ENCODE measurements around the gene PDE7B. TPM values are rescaled to one million over a fixed set of nuclear protein-coding genes. Genes with fewer than 3 reads are reported as not detected.
A peak's percentile ranks its signal among the peaks of the same experiment; 100 is the strongest.
"Not testable (repeated sequence)": the region's sequence is repeated elsewhere in the genome, so short reads cannot be mapped to it uniquely, and the experiment has no call there.

The PDE7B gene
- total RNA-seq, 1 donor from 2014 or later = 13.3 TPM

DNA sequence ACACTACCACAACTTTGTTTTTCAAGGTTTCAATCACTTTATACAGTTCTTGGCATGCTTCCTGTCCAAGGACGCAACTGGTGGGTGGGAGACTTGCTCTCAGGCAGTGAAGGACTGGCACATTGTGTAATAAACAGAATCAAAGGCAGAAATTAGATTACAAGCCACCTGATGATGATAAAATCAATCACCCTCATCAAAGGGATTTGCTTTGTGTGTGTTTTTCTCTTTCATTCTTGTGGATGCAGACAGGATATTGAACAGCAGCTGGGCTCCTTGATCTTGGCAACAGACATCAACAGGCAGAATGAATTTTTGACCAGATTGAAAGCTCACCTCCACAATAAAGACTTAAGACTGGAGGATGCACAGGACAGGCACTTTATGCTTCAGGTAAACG is 327.2 kb downstream of the PDE7B start:
- intact Hi-C loops (cut with DNase I) = no loop called here
- ATAC-seq (no peak), DNase-seq (ENCODE audit: low spot score) (no peak)

DNA sequence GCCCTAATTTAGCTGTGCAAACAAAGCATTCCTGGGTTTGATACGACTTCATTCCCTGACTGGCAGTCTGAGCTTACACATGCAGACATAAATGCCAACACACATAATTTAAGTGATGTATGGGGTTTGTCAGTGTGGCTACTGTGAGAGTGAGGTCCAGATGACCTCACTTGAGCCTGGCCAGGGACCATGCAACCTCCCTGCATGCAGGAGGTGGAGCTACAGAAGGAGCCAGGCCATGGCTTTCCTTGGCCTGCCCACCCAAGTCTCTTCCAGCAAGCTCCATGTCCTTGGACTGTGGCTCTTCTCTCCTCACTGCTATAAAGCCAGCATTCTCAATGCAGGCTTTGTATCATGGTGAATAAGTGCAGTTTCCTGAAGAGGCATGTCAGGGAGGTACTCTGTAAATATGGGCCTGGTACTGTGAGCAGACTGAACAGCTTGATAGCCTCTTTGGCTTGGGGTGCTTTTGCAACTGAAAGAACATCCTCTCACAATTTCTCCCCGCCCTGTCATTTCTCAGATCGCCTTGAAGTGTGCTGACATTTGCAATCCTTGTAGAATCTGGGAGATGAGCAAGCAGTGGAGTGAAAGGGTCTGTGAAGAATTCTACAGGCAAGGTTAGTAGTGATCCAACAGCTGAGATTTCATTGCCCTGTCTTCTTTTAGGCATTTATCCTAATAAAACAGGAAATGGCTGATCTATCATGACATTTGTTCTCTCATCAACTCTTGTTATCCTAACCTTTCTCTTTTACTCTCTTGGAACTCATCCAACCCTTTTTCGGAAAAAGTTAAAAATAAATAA is 329.4 kb downstream of the PDE7B start:
- DNase-seq (ENCODE audit: low spot score) = no peak
- ATAC-seq = peak; percentile 84
- intact Hi-C loops (cut with DNase I) = no loop called here

DNA sequence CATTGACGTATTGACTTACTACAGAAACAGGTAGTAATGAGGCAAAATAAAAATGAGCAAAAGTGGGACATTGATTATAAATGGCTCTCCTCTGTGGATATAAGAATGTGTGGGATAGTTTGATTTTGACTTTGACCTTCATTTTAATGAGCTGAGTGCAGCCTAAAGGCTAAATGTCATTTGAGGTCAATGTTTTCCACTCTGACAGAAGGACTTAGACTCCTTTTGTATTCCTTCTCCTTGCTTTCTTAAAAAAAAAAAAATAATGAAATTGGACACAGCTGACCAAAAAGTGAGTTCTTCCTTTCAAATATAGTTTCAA is 330.0 kb downstream of the PDE7B start:
- DNase-seq (ENCODE audit: low spot score) (no peak), ATAC-seq (peak; percentile 82)
- intact Hi-C loops (cut with DNase I) = no loop called here

DNA sequence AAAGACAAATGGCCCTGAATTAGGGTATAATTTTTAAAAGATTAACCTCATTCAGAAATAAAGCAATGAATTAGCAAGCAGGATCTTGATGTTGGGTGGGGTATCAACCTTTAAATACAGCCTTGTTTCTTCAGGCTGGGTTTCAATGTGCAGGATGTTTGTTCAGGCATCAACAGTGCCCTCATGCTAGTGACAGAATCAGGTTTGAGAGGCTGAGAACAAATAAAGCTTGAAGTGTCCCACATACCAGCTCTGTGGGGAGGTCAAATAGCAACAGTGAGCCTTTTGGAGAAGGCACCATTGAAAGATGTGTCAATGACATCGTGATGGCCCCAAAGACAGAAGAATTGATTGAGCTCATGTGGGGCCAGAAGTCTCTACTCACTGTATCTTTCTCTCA is 330.4 kb downstream of the PDE7B start:
- intact Hi-C loops (cut with DNase I) = no loop called here
- ATAC-seq (peak; percentile 28), DNase-seq (ENCODE audit: low spot score) (no peak)

DNA sequence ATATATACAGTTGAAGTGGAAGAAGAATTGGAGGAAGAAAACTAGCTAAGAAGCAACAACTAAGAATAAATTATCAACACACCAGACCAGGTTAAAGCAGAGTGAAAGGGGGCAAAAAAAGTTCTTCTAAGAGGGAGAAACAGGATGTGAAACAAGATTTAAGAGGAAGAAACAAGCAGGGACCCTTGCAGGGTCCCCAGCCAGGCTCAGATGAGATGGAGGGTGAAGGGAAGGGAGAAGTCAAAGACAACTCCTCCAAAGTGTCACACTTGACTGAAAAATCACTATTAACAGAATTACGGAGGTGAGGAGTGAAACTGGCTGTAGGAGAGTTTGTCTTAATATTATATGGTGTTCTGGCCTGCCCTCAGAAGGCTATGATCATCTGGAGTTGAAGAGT is 333.2 kb downstream of the PDE7B start:
- no peak for ATAC-seq
- intact Hi-C loops (cut with DNase I) = no loop called here
- no peak for DNase-seq (ENCODE audit: low spot score)

DNA sequence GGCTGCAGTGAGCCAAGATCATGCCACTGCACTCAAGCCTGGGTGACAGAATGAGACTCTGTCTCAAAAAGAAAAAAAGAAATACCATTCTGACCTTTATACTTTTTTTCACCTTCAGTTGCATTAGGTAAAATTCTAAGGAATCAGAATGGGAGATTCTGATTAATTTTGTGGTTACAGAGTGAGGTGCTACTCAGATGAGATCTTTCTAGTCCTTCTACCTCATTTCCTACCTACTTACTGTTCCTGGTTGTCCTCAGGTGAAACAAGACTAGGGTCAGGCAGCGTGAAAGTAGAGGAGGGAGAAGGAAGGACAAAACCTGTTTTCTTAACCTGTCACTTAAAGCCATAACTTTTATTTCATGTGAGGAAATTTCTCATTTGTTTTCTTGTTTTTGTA is 334.9 kb downstream of the PDE7B start:
- no peak for ATAC-seq
- intact Hi-C loops (cut with DNase I) = no loop called here
- DNase-seq (ENCODE audit: low spot score) = no peak

DNA sequence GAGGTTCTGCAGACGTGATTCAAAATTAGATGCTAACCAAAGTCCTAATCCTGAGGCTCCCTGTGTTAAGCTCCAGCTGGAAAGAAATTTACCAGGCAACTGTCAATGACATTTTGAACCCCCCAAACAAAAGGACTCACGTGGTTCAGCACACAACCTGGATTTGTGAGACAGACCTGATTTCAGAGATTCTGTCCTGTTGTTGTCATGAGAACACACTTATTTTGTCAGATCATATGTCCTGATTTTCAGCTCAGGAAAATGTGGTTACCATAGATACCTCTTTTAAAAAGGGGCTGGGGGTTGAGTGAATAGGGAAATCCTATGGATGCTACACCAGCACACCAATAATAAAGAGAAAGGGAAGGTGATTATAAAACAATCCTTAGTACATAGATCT is 337.0 kb downstream of the PDE7B start:
- ATAC-seq (no peak), DNase-seq (ENCODE audit: low spot score) (no peak)
- intact Hi-C loops (cut with DNase I) = no loop called here

DNA sequence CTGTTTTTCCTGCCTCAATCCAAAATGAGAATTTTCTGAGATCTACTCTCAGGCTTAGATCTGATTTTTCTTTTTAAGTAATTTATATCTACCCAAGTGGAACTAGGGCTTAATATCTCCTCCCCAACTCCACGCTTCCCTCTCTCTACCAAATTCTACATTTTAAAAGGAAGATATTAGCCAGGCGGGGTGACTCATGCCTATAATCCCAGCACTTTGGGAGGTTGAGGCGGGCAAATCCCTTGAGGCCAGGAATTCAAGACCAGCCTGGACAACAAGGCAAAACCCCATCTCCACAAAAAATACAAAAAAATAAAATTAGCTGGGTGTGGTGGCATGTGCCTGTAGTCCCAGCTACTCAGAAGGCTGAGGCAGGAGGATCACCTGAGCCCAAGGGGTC is 337.6 kb downstream of the PDE7B start:
- intact Hi-C loops (cut with DNase I) = no loop called here
- ATAC-seq (no peak), DNase-seq (ENCODE audit: low spot score) (no peak)

DNA sequence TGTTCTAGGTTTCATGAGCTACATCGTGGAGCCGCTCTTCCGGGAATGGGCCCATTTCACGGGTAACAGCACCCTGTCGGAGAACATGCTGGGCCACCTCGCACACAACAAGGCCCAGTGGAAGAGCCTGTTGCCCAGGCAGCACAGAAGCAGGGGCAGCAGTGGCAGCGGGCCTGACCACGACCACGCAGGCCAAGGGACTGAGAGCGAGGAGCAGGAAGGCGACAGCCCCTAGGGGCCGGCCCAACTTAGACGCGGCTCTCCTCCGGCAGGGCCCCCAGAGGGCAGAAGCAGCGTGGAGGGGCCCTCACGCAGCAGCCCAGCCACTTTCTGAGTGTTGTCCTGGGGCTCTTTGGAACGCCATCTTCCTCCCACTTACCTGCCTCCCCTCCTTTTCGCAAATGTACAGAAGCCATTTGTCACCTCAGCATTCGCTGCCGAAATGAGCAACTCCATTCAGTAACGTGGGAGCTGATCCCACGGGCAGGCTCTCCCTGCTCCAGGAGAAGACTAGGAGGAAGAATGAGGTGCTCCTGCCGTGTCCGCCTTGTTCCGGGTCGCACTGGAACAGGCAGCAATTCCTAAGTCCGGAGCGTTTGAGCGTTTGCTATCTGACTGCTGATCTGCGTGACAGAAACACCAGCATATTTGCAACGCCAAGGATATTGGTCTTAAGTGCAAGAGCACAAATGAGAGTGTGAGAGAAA is 340.3 kb downstream of the PDE7B start:
- ATAC-seq (no peak), DNase-seq (ENCODE audit: low spot score) (no peak)
- intact Hi-C loops (cut with DNase I) = no loop called here

DNA sequence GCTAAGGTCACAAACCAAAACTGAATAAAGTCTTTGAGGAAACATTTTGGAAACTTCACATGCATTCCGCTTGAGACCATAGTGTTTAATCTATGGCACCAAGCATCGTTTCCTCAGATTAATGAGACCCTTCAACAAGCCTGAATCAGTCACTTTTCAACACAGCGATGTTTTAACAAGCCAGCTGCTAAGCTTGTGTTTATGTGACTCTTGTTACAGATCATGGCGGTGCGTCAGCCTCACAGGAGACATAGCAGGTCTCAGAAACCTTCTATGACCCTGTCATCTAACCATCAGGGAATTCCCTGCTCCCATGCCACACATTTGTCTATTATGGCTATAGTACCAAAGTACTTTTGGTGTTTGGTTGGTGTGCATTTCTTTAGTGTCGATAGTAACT is 341.4 kb downstream of the PDE7B start:
- intact Hi-C loops (cut with DNase I) = no loop called here
- no peak for ATAC-seq
- no peak for DNase-seq (ENCODE audit: low spot score)

DNA sequence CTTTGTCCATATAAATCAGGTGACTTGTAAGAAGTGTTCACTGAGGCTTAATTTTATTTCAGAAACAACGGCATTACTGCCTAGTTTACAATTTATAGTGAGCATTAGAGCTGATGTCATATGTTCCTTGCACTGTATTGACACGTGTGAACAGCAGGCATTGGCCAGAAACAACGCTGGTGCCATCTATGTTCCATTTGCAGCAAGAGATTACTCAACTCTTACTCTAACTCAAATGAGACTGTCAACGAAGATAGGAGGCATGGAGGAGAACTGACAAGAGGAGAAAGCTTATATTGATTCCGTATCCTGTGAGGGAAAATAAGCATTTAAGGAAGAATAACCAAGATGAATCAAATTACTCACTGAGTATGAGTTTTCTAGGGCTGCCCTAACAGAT is 350.2 kb downstream of the PDE7B start:
- DNase-seq (ENCODE audit: low spot score) = no peak
- intact Hi-C loops (cut with DNase I) = no loop called here
- ATAC-seq = no peak

DNA sequence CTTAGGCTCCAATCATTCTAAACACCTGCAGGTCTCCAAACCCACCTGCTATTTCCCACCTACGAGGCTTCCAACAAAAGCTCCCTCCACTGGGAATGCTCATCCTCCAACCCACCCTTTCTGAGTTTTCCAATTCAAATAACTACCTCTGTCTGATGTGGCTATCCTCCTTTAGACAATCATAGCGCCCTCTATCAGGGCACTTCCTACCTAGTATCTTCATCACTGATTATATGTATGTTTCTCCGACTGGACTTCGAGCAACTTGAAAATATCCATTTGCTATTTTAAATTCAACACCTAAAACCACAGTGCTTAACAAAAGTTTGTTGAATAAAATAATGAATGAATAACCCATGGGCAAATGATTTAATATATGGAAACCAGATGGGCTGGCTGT is 357.3 kb downstream of the PDE7B start:
- ATAC-seq = no peak

DNA sequence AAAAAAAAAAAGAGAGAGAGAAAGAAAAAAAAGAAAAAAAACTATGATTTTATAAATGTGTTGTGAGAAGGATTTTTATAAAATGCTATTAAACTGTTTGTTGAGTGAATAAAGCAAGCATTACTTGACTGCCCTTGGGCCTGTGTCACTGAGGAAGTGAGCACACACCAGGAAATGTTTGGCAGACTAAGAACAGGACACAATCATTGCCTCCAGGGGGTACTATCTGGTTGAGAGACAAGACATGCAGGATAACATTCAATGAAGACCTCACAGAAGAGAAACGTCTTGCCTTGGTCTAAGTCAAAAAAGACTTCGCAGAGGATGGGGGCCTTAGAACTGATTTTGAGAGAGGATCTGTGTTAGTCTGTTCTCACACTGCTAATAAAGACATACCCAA is 358.0 kb downstream of the PDE7B start:
- ATAC-seq = no peak

More for the DNA sequence above, 357.3 kb downstream of the PDE7B start:
- no peak for DNase-seq (ENCODE audit: low spot score)
- intact Hi-C loops (cut with DNase I) = no loop called here

DNA sequence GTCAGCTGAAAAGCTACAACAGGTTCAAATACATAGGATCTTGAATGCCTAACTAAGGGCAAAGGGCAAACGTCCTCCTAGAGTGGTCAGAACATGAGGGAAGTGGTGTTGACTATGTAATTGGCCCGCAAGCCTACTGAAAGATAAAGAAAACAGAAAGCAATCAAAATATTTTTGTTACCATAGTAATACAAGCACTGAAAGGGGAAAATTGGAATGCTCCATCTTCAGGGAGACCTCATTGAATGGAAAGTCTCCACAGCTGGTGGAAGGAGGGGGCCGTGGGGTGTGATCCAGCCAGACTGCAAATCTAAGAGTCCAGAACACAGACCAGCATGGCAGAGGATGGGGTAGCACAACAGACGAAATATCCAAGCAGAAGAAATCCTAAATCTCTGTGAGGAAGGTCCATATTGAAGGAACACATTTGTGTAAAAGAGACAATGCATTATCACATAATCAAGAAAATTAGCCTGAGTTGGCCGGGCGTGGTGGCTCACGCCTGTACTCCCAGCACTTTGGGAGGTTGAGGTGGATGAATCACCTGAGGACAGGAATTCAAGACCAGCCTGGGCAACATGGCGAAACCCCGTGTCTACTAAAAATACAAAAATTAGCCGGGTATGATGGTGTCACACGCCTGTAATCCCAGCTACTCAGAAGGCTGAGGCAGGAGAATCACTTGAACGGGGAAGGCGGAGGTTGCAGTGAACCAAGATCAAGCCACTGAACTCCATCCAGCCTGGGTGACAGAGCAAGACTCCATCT is 359.1 kb downstream of the PDE7B start:
- no peak for ATAC-seq
- DNase-seq (ENCODE audit: low spot score) = no peak
- intact Hi-C loops (cut with DNase I) = no loop called here

More for the DNA sequence above, 358.0 kb downstream of the PDE7B start:
- no peak for DNase-seq (ENCODE audit: low spot score)
- intact Hi-C loops (cut with DNase I) = no loop called here

DNA sequence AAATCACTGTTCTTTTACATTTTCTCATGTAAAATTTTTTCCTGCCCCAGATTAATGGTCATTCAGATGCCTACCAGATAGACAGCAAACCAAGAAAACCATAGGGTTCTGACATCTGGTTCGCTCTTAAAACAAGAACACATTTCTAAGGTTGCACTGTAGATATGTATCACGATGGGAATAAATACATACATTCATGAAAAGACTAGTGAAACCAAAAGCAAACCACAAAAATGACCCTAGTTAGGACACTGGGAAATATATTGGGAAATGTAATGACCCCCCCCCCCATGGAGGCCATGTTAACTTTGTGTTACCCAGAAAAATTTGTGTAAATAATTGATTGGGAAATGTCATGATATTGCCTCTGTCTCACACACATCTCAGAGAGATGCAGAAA is 361.1 kb downstream of the PDE7B start:
- DNase-seq (ENCODE audit: low spot score) (no peak), ATAC-seq (no peak)
- intact Hi-C loops (cut with DNase I) = no loop called here

DNA sequence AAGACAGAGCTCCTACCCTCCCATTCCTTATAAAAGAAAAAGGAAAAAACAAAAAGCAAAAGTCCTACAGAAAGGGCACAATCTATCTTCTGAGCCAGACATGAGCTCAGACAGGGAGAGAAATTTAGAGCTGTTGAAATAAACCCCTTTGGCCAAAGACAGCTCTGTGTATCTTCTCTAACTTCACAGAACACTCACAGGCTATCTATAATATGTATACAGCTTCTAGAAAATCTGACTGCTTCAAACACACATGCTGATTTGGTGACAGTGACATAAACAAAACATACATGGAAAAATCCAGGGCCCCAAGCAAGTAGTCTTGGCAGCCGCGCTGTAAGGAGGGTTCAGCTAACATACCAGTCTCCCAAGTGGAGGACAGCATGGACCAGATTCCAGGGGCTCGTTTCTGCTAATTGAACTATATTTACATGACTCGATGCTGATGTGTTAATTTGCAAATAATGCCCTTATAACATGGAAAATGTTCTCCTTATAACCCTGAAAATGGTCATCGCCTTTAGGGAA is 361.6 kb downstream of the PDE7B start:
- ATAC-seq = no peak
- DNase-seq (ENCODE audit: low spot score) = no peak
- intact Hi-C loops (cut with DNase I) = no loop called here

DNA sequence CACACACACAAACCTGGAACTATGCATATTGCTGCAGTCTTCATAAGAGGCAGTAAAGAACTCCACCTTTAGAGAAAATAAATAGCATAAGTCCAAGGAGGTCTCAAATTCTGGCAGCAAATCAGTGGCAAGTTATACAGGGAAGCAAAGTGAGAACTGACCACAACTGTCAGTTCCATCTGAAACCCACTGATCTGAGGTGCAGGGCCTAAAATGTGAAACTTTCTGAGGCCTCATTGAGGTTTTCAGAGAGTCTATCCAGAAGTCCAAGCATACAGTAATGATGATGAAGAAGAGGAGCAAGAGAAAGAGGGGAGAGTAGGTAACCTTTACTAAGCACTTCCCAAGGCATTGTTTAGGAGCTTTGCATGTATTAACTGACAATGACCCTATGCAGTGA is 362.4 kb downstream of the PDE7B start:
- DNase-seq (ENCODE audit: low spot score) (no peak), ATAC-seq (no peak)
- intact Hi-C loops (cut with DNase I) = no loop called here

DNA sequence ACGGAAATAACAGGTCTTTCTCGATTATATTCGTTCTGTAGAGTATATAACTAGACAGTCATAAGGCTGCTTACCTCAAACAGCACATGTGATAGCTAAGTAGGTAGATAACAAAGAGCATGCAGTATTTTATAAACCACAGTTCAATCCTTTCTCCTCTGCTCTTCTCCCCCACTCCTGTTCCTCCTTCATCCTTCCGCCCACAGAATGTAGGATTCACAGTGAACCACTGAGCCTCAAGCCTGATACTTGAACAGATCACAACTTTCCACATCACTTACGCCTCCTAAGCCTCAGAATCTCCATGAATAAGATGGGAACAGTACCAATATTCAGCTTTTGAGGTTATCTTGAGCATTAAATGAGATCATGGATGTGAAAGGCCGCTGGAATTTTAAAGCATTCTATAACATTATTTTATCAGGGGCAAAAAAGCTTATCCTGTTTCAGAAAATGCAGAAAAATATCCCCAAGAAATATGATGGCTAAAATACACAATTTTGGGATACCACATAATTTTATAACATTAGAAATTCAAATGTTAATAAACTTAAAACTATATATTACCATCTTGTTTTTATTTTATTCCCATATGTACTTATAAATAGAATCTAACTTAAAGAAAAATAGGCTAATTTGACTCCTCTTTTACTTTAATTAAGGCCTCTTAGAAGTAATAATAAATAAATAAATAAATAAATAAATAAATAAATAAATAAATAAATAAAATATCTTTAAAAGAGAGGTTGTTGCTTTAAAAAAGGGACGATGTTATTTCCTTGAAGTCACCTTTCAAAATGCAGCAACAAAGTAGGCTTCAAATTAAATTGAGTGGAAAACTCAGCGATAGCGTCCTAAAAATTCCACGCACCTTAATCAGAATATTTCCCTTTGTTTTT is 365.3 kb downstream of the PDE7B start:
- intact Hi-C loops (cut with DNase I) = no loop called here
- no peak for ATAC-seq
- DNase-seq (ENCODE audit: low spot score) = no peak

DNA sequence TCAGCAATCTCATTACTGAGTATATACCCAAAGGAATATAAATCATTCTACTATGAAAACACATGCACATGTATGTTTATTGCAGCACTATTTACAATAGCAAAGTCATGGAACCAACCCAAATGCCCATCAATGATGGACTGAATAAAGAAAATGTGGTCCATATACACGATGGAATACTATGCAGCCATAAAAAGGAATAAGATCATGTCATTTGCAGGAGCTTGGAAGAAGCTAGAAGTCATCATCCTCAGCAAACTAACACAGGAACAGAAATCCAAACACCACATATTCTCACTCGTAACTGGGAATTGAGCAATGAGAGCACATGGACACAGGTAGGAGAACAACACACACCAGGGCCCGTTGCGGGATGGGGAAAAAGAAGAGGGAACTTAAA is 373.5 kb downstream of the PDE7B start:
- not testable (repeated sequence) for DNase-seq (ENCODE audit: low spot score); ATAC-seq
- intact Hi-C loops (cut with DNase I) = loop anchor here (10.0 kb wide), 1 partner anchor 690 kb away; no protein-coding TSS in a partner anchor
